IMR-90 (cell line): ENCODE measurements around the gene NDUFAF8. TPM values are rescaled to one million over a fixed set of nuclear protein-coding genes. Genes with fewer than 3 reads are reported as not detected.
"Not testable (repeated sequence)": the region's sequence is repeated elsewhere in the genome, so short reads cannot be mapped to it uniquely, and the experiment has no call there.

Experiments used
- ATAC-seq: fragments of 200-7000 bp; cut with Tn5 transposase; 2 replicates; pipeline ENCODE4 v1.9.1; 2020; ENCODE audit warnings: low read depth, mild to moderate bottlenecking, moderate library complexity
- BruUV-seq: library from RNA; stranded (reverse); fragments of 400-500 nt; replicated peaks from 2 replicates; lab custom pipeline; 2021; lab: Mats Ljungman, UMichigan
- CTCF ChIA-PET: fragments of 300-600 bp; formaldehyde crosslinking; extraction: SDS; loops from one replicate; lab custom pipeline; 2021; ENCODE audit warnings: antibody characterized with exemption; lab: Yijun Ruan, JAX
- POLR2A ChIA-PET: fragments of 300-600 bp; sonication (Branson Sonifier 250); formaldehyde crosslinking; loops from one replicate; lab custom pipeline; 2022; ENCODE audit warnings: antibody characterized with exemption; ENCODE audit not compliant: unreplicated experiment; lab: Charles Lee
- DNase-seq: peaks from one replicate; pipeline ENCODE4 v3.0.0; 2013
- H2AFZ ChIP-seq: replicated peaks from 2 replicates; pipeline ENCODE3; 2013; ENCODE audit warnings: low read length, mild to moderate bottlenecking; ENCODE audit not compliant: poor library complexity
- H2AK5ac ChIP-seq: 2 replicates; pipeline ENCODE4 v1.6.1; 2013; ENCODE audit warnings: low read depth, low read length, inconsistent platforms
- H2AK9ac ChIP-seq: replicated peaks from 2 replicates; pipeline ENCODE3; 2013; ENCODE audit warnings: mild to moderate bottlenecking, low read depth, low read length, moderate library complexity; ENCODE audit not compliant: poor library complexity
- H2BK120ac ChIP-seq: 2 replicates; pipeline ENCODE4 v1.6.1; 2013; ENCODE audit warnings: low read depth, low read length, inconsistent platforms
- H2BK15ac ChIP-seq: 3 replicates; pipeline ENCODE4 v1.6.1; 2013; ENCODE audit warnings: low read depth, low read length, inconsistent platforms
- H2BK20ac ChIP-seq: 2 replicates; pipeline ENCODE4 v1.6.1; 2013; ENCODE audit warnings: low read depth, mild to moderate bottlenecking, inconsistent platforms, low read length, moderate library complexity
- H2BK5ac ChIP-seq: 2 replicates; pipeline ENCODE4 v1.6.1; 2013; ENCODE audit warnings: mild to moderate bottlenecking, low read depth, low read length, inconsistent platforms; ENCODE audit not compliant: poor library complexity, severe bottlenecking
- H3K14ac ChIP-seq: replicated peaks from 2 replicates; pipeline ENCODE4 v1.6.1; 2013; ENCODE audit warnings: low read depth, low read length, inconsistent platforms
- H3K18ac ChIP-seq: 2 replicates; pipeline ENCODE4 v1.6.1; 2013; ENCODE audit warnings: low read depth, low read length, control low read depth
- H3K23ac ChIP-seq: 2 replicates; pipeline ENCODE4 v1.6.1; 2013; ENCODE audit warnings: low read depth, low read length, inconsistent platforms
- H3K27ac ChIP-seq: 2 replicates; pipeline ENCODE4 v1.5.1; 2013; ENCODE audit warnings: mild to moderate bottlenecking, control low read depth, low read length; ENCODE audit not compliant: insufficient read depth
- H3K27me3 ChIP-seq: 2 replicates; pipeline ENCODE4 v1.6.1; 2013; ENCODE audit warnings: low read length; ENCODE audit not compliant: control insufficient read depth, insufficient read depth
- H3K36me3 ChIP-seq: 2 replicates; pipeline ENCODE4 v1.6.1; 2013; ENCODE audit warnings: low read length, mixed read lengths; ENCODE audit not compliant: control insufficient read depth, insufficient read depth
- H3K4ac ChIP-seq: 2 replicates; pipeline ENCODE4 v1.6.1; 2013; ENCODE audit warnings: low read depth, low read length, inconsistent platforms
- H3K4me1 ChIP-seq: 2 replicates; pipeline ENCODE4 v1.6.1; 2013; ENCODE audit warnings: low read length, mixed read lengths; ENCODE audit not compliant: control insufficient read depth, insufficient read depth
- H3K4me2 ChIP-seq: 2 replicates; pipeline ENCODE4 v1.6.1; 2013; ENCODE audit warnings: low read depth, mild to moderate bottlenecking, control low read depth, low read length, moderate library complexity
- H3K4me3 ChIP-seq: 2 replicates; pipeline ENCODE4 v1.5.1; 2013; ENCODE audit warnings: low read depth, mild to moderate bottlenecking, control low read depth, low read length, moderate library complexity; ENCODE audit not compliant: insufficient read depth
- H3K56ac ChIP-seq: 2 replicates; pipeline ENCODE4 v1.6.1; 2013; ENCODE audit warnings: low read length, inconsistent platforms; ENCODE audit not compliant: insufficient read depth; ENCODE audit errors: extremely low read depth
- H3K79me1 ChIP-seq, 2 experiments: 2 replicates each; pipeline ENCODE4 v1.6.1; 2013; ENCODE audit warnings: low read length in 2 of 2, inconsistent platforms in 1 of 2, low read depth in 1 of 2
- H3K9ac ChIP-seq: 2 replicates; pipeline ENCODE4 v1.6.1; 2013; ENCODE audit warnings: low read depth, low read length, control low read depth
- H3K9me1 ChIP-seq: 2 replicates; pipeline ENCODE4 v1.6.1; 2013; ENCODE audit warnings: low read length, inconsistent platforms; ENCODE audit not compliant: insufficient read depth
- H3K9me3 ChIP-seq: 2 replicates; pipeline ENCODE4 v1.6.1; 2013; ENCODE audit warnings: low read length; ENCODE audit not compliant: control insufficient read depth, insufficient read depth
- H4K20me1 ChIP-seq: 2 replicates; pipeline ENCODE4 v1.6.1; 2013; ENCODE audit warnings: low read length, inconsistent platforms; ENCODE audit not compliant: insufficient read depth
- H4K5ac ChIP-seq: 2 replicates; pipeline ENCODE4 v1.6.1; 2013; ENCODE audit warnings: mild to moderate bottlenecking, low read depth, low read length, control low read depth
- H4K8ac ChIP-seq, 2 experiments: 2 replicates each; pipeline ENCODE4 v1.6.1; 2013; ENCODE audit warnings: low read depth in 2 of 2, low read length in 2 of 2, control low read depth in 1 of 2, inconsistent platforms in 1 of 2
- H4K91ac ChIP-seq: 2 replicates; pipeline ENCODE4 v1.6.1; 2013; ENCODE audit warnings: low read depth, low read length, inconsistent platforms; ENCODE audit not compliant: insufficient read depth
- NFE2L2 ChIP-seq: fragments of 150-350 bp; IDR thresholded peaks from 2 replicates; pipeline ENCODE4 v1.6.1; 2016; ENCODE audit warnings: low read depth, mild to moderate bottlenecking, low read length
- POLR2A ChIP-seq: IDR thresholded peaks from 2 replicates; pipeline ENCODE4 v1.6.1; 2012; ENCODE audit warnings: mild to moderate bottlenecking, low read depth, low read length
- RFX5 ChIP-seq: IDR thresholded peaks from 2 replicates; pipeline ENCODE4 v1.8.0; 2012; ENCODE audit warnings: low read depth, mild to moderate bottlenecking, low read length, moderate library complexity
- SMC3 ChIP-seq: fragments of 150-350 bp; IDR thresholded peaks from 2 replicates; pipeline ENCODE4 v1.6.1; 2016; ENCODE audit warnings: low read depth, mild to moderate bottlenecking, antibody characterized with exemption, low read length, moderate library complexity
- WGBS, 2 experiments: methylation state at CpG; one replicate each; pipeline versions ENCODE4 v1.1.5 to v1.1.7; 2013; ENCODE audit warnings: missing lambda C conversion rate in 2 of 2; ENCODE audit not compliant: insufficient read length in 1 of 2; ENCODE audit errors: extremely low coverage in 2 of 2; 5-methylcytosine and 5-hydroxymethylcytosine counted together
- dilution Hi-C: fragments of 300-500 bp; cut with HindIII; formaldehyde crosslinking; loops from one replicate; pipeline ENCODE4 v1.14.3; 2018; ENCODE audit warnings: low sequenced_read_pairs; ENCODE audit not compliant: unreplicated experiment
- in situ Hi-C: fragments of 300-500 bp; cut with MboI; formaldehyde crosslinking; loops from 3 replicates; pipeline ENCODE4 v1.14.3; 2019; ENCODE audit warnings: low sequenced_read_pairs, inconsistent platforms, mixed read lengths
- intact Hi-C: fragments of 100-400 bp; cut with micrococcal nuclease; formaldehyde crosslinking; loops from 2 replicates; pipeline ENCODE4 v1.10.0; 2022
- polyA plus RNA-seq, 3 experiments: library from polyadenylated mRNA; depleted of rRNA; stranded (reverse); fragments of >200 nt; gene quantifications; 2 replicates each; pipeline ENCODE4 v1.2.3, GENCODE V29; 2012; ENCODE audit warnings: low replicate concordance in 1 of 3
- total RNA-seq: library from RNA; depleted of rRNA; stranded (reverse); fragments of >200 nt; gene quantifications from 2 replicates; pipeline ENCODE4 v1.2.3, GENCODE V29; 2012
- TF ChIP-seq, protein P1 (sequence below): conservative IDR thresholded peaks from 2 replicates; pipeline ENCODE4 v1.5.1; 2012; ENCODE audit warnings: mild to moderate bottlenecking, low read depth, low read length, improper control_type of control experiment

Gene NDUFAF8
- total and polyA plus RNA-seq, 2 of the 4 experiments (the other 2 are of a cell fraction): 11.1 to 65.0 TPM

DNA sequence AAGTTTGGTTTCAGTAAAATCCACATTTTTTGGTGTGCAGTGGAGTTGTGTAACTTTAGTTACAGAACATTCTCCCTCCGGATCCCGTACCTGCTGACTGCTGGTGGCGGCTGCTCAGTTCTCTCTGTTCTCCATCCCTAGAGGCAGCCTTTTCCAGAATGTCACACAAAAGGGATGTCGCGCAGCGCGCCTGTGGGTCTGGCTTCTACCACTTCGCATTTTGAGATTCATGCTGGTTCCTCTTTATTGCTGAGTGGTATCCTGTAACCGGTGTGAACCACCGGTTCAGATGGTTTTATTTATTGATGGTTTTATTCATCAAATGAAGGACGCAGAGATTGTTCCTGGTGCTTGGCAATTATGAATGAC is 15.4 kb upstream of the NDUFAF8 start (continued):
- TF ChIP-seq, protein P1, sequence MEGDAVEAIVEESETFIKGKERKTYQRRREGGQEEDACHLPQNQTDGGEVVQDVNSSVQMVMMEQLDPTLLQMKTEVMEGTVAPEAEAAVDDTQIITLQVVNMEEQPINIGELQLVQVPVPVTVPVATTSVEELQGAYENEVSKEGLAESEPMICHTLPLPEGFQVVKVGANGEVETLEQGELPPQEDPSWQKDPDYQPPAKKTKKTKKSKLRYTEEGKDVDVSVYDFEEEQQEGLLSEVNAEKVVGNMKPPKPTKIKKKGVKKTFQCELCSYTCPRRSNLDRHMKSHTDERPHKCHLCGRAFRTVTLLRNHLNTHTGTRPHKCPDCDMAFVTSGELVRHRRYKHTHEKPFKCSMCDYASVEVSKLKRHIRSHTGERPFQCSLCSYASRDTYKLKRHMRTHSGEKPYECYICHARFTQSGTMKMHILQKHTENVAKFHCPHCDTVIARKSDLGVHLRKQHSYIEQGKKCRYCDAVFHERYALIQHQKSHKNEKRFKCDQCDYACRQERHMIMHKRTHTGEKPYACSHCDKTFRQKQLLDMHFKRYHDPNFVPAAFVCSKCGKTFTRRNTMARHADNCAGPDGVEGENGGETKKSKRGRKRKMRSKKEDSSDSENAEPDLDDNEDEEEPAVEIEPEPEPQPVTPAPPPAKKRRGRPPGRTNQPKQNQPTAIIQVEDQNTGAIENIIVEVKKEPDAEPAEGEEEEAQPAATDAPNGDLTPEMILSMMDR: no peak
- no peak for TF ChIP-seq RFX5
- no peak for TF ChIP-seq POLR2A
- TF ChIP-seq NFE2L2: no peak
- no peak for TF ChIP-seq SMC3

DNA sequence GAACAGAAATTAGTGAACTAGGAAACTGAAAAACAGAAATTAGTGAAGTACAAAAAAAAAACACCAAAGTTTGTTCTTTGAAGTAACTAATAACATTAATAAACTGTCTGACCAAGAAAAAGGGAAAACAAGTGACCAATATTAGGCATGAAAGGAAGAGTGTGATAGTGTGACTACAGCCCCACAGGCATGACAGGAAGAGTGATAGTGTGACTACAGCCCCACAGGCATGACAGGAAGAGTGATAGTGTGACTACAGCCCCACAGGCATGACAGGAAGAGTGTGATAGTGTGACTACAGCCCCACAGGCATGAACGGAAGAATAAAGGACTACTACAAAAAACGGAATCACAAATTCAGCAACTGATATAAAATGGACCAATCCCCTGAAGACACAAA is 11.5 kb upstream of the NDUFAF8 start:
- CTCF ChIA-PET, H2AK9ac ChIP-seq, POLR2A ChIA-PET, H3K4ac ChIP-seq, H3K27me3 ChIP-seq, H2BK15ac ChIP-seq, H3K14ac ChIP-seq, H4K8ac ChIP-seq, H3K9ac ChIP-seq, H3K4me2 ChIP-seq, H4K20me1 ChIP-seq, H3K79me1 ChIP-seq, BruUV-seq, H2AFZ ChIP-seq, H3K23ac ChIP-seq, H4K91ac ChIP-seq, H4K5ac ChIP-seq, H2BK20ac ChIP-seq, ATAC-seq, H3K4me3 ChIP-seq, H3K4me1 ChIP-seq, H3K56ac ChIP-seq, H3K18ac ChIP-seq, H2BK5ac ChIP-seq, DNase-seq, H2BK120ac ChIP-seq, in situ Hi-C loops, dilution Hi-C loops, intact Hi-C loops, H3K27ac ChIP-seq, H2AK5ac ChIP-seq, H3K9me1 ChIP-seq, H3K9me3 ChIP-seq: not testable (repeated sequence)
- peaks cover 31% of the 10 kb centered on the region for H3K36me3 ChIP-seq
- no CpG with 5 or more reads among the region's 2 CpGs for WGBS, 2 experiments
